GM21825 (cell line): Measurements from ENCODE around the gene ATP6V1G2.
A peak's percentile ranks its signal among the peaks of the same experiment; 100 is the strongest.
"Not testable (repeated sequence)": the region's sequence is repeated elsewhere in the genome, so short reads cannot be mapped to it uniquely, and the experiment has no call there.

ENCODE experiments used
- ATAC-seq: cut with Tn5 transposase; IDR thresholded peaks from one replicate; pipeline ENCODE4 v1.9.1; 2021; ENCODE audit warnings: mild to moderate bottlenecking, moderate library complexity; ENCODE audit not compliant: unreplicated experiment

The ATP6V1G2 gene

GRCh38 chr6:31546339-31546957 lies at the start of gene ATP6V1G2:
TSS of gene ATP6V1G2 (minus strand) at chr6:31546608. CDS start at chr6:31546559, 49 bp downstream.
- ATAC-seq, result peak; percentile 44

GRCh38 chr6:31592396-31592771 lies 46.0 kb upstream of the ATP6V1G2 start:
- no peak for ATAC-seq

DNA sequence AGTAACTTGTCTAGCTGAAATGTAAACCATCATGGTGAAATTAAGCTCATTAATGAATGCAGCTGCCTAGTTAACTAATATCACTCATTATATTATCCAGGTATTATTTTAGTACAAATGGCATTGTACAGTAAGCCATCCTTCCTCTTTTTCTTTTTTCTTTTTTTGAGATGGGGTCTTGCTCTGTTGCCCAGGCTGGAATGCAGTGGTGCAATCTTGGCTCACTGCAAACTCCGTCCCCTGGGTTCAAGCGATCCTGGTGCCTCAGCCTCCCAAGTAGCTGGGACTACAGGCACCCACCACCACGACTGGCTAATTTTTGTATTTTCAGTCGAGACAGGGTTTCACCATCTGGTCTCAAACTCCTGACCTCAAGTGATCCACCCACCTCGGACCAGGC lies 44.3 kb upstream of the ATP6V1G2 start:
- ATAC-seq, result not testable (repeated sequence)

- no peak for ATAC-seq
Observed at GRCh38 chr6:31588871-31589650, 42.7 kb upstream of the ATP6V1G2 start.

DNA sequence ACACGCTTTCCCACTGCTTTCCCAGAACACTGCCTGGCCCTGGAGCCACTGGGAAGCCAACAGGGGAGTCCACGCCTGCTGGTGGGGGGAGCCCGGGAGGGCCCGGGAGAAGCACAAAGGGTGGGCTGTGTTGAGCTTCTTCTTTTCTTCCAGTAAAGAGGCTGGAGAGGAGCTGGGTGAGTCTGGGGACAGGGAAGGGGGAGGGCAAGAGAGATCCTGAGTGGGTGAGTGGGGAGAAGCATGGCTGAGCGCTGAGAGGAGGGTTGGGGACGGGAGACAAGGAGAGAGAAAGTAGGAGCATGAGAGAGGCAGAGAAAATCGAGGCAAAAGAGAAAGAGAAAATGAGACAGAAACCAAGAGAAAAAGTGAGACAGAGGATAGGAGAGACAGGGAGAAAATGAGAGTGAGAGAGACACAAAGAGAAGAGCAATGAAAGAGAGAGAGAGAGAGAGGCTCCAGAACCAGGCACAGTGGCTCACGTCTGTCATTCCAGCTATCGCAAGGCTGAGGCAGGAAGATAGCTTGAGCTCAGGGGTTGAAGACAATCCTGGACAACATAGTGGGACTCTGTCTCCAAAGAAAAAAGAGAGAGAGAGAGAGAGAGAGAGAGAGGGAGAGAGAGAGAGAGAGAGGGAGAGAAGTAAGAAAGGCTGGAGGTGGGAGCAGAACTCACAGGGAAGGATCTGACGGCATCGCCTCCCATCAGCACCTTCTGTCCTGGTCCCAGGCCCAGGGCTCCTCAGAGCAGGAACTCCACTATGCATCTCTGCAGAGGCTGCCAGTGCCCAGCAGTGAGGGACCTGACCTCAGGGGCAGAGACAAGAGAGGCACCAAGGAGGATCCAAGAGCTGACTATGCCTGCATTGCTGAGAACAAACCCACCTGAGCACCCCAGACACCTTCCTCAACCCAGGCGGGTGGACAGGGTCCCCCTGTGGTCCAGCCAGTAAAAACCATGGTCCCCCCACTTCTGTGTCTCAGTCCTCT lies 41.7 kb upstream of the ATP6V1G2 start:
- no peak for ATAC-seq

DNA sequence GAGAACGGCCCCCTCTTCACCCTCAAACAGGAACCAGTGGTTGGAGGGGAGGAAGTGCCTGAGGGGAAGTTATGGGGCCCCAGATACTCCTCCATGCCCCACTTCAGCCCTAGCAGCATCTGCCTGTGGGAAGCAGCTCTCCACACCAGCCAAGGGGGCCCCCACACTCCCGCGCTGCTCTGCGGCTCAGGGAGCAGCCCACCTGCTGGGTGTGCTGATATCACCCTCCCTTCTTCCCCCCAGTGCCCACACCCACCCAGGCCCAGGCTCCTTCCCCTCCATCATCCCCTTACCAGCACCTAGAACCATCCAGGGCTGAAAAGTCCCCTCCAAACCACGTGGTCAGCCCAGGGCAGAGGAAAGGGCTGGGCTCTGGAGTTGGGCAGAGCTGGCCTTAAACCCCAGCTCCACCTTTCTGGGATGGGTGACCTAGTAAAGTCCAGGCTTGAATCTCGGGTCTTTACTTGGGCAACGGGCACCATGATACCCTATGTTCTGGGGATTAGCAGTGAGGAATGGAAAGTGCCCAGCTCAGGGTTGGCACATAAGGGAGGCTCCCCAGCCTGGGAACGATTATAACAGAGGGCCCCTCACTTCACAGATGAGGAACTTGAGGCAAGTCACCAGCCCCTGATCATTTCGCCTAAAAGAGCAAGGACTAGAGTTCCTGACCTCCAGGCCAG lies 40.3 kb upstream of the ATP6V1G2 start:
- no peak for ATAC-seq

- ATAC-seq, result no peak
Observed at GRCh38 chr6:31586008-31586407, 39.6 kb upstream of the ATP6V1G2 start, which contains the start of gene LST1. TSS of gene LST1 (plus strand) at chr6:31586277. CDS start at chr6:31587300, 1,023 bp downstream.

GRCh38 chr6:31585491-31585890 lies 39.1 kb upstream of the ATP6V1G2 start:
- no peak for ATAC-seq

DNA sequence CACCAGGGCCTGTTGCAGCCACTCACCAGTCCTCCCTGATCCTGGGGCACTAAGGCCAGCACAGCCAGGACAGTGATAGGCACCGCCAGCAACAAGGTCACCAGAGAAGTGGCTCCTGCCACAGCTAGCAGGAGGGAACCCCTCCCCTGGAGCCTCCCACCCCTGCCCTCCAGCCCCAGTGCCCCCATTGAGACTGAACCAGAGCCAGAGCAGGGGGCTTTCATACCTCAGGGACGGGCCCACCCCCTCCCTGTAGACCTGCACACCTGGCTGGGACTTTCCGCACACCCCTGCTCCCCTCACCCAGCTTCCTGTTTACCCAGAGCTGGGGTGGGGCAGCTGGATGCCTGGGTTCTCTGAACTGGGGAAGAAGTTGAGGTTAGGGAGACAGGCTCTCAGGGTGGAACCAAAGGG lies 35.8 kb upstream of the ATP6V1G2 start, which contains the start of gene LTB:
Gene LTB (minus strand): TSS at position 195 of the 414 bp plus-strand sequence. CDS start 7 bp downstream, at position 188.
- ATAC-seq, result no peak

- no peak for ATAC-seq
Observed at GRCh38 chr6:31581434-31582229, 35.2 kb upstream of the ATP6V1G2 start.

- ATAC-seq, result peak; percentile 39
Observed at GRCh38 chr6:31580807-31581433, 34.5 kb upstream of the ATP6V1G2 start.

GRCh38 chr6:31580438-31580740 lies 34.0 kb upstream of the ATP6V1G2 start:
- ATAC-seq, result no peak

- no peak for ATAC-seq
Observed at GRCh38 chr6:31579546-31580437, 33.4 kb upstream of the ATP6V1G2 start.

- no peak for ATAC-seq
Observed at GRCh38 chr6:31579119-31579505, 32.7 kb upstream of the ATP6V1G2 start.

DNA sequence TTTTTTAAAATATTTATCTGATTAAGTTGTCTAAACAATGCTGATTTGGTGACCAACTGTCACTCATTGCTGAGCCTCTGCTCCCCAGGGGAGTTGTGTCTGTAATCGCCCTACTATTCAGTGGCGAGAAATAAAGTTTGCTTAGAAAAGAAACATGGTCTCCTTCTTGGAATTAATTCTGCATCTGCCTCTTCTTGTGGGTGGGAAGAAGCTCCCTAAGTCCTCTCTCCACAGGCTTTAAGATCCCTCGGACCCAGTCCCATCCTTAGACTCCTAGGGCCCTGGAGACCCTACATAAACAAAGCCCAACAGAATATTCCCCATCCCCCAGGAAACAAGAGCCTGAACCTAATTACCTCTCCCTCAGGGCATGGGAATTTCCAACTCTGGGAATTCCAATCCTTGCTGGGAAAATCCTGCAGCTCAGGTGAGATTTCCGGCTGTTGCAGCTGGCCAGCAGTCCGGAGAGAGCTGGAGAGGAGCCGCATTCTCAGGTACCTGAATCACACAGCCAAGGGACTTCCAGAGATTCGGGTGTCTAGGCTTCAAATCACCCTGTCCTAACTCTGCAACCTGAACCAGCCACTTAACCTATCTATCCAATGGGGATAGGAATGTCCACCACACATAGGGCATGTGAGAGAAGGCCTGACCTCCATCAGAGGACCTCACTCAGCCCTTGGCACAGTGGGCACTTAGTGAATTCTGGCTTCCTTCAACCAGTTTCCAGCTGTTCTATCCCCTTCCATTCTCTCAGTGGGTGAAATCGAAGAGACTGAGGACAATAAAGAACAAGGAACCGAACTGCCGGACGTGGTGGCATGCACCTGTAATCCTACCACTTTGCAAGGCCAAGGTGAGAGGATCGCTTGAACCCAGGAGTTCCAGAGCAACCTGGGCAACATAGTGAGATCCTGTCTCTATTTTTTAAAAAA lies 32.0 kb upstream of the ATP6V1G2 start:
- ATAC-seq, result no peak

- no peak for ATAC-seq
Observed at GRCh38 chr6:31577579-31577966, 31.2 kb upstream of the ATP6V1G2 start.

- no peak for ATAC-seq
Observed at GRCh38 chr6:31576897-31577578, 30.6 kb upstream of the ATP6V1G2 start.
